GM13976 (cell line): ENCODE measurements around the gene NRG3.

ENCODE experiments used
- DNase-seq: peaks from one replicate; pipeline ENCODE4 v3.0.0; 2012; ENCODE audit warnings: low spot score
- CTCF ChIP-seq: IDR thresholded peaks from 2 replicates; pipeline ENCODE4 v1.5.1; 2012; ENCODE audit warnings: borderline replicate concordance, mild to moderate bottlenecking; ENCODE audit not compliant: insufficient read depth; ENCODE audit errors: extremely low read depth, missing control alignments, control extremely low read depth
- in situ Hi-C: fragments of 300-500 bp; cut with MboI; formaldehyde crosslinking; loops from one replicate; pipeline ENCODE4 v1.12.0; 2022; ENCODE audit warnings: low sequenced_read_pairs, mixed read lengths, inconsistent platforms; ENCODE audit not compliant: unreplicated experiment

Gene NRG3

GRCh38 chr10:81871558-81871957 lies 3.4 kb upstream of the NRG3 start:
- no peak for DNase-seq
- in situ Hi-C loops: no loop called here
- TF ChIP-seq CTCF: no peak

- no peak for TF ChIP-seq CTCF
- in situ Hi-C loops: no loop called here
- no peak for DNase-seq
These were observed 2.7 kb upstream of the NRG3 start for GRCh38 chr10:81872206-81872862.

- TF ChIP-seq CTCF: no peak
- in situ Hi-C loops: no loop called here
- DNase-seq: peak; percentile 18
These were observed 1.6 kb upstream of the NRG3 start for GRCh38 chr10:81873231-81873931.

- peak; percentile 32 for DNase-seq
- in situ Hi-C loops: no loop called here
- TF ChIP-seq CTCF: no peak
These were observed 820 bp upstream of the NRG3 start for GRCh38 chr10:81873932-81874816.

- no peak for TF ChIP-seq CTCF
- in situ Hi-C loops: no loop called here
- DNase-seq: peak; percentile 36
These were observed 666 bp downstream of the NRG3 start for GRCh38 chr10:81875467-81876252.
